ENCODE results near the gene SLC2A9. TPM values are rescaled to one million over a fixed set of nuclear protein-coding genes. Genes with fewer than 3 reads are reported as not detected.
A peak's percentile ranks its signal among the peaks of the same experiment; 100 is the strongest.

The SLC2A9 gene
- polyA plus RNA-seq, 4 donors = 8.5 to 11.3 (median 9.6) TPM

DNA sequence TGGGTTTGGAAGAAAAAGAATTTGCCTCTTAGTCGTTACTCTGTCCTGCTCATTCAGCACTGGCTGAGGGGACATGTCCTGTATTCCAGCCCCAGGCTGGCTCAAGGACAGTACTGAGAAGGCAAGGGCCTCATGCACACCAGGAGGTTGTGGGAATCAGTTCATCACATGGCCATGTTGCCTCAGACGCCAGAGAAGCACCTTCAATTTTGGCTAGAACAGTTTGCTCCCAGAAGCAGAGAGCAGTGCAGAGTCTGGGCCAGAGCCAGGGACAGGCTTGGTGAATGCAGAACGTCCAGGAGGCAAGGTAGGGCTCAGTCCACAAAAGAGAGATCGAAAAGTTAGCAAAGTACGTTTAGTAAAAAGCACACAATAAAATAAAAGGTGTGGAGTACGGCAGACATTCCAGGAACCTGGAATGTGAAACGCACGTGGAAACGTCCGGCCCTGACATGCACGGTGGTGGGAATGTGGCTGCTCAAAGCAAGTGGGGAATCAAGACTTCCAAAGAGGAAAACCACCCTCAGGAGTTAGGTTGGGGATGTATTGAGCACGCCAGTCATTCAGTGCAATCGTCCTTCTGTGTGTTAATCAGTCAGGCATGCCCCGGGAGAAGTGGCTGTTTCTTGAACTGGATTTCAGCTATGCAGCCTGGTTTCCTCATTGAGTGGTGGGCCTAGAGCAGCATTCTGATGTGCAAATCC lies 1.2 kb upstream of the SLC2A9 start:
- no peak for DNase-seq (ENCODE audit: low read depth in 4 of 4, low spot score in 2 of 4)

DNA sequence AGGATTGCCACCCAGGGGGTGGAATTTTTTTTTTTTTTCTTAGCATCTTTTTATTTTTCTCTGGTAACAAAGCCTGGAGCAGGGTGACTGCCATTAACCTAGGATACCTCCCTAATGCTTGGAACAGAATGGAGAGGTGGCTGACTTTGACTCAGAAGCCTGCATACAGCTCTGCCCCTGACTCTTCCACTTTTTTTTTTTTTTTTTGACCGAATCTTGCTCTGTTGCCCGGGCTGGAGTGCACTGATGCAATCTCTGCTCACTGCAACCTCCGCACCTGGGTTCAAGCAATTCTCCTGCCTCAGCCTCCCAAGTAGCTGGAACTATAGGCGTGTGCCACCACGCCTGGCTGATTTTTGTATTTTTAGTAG lies 341 bp upstream of the SLC2A9 start:
- DNase-seq (ENCODE audit: low read depth in 4 of 4, low spot score in 2 of 4) = no peak

DNA sequence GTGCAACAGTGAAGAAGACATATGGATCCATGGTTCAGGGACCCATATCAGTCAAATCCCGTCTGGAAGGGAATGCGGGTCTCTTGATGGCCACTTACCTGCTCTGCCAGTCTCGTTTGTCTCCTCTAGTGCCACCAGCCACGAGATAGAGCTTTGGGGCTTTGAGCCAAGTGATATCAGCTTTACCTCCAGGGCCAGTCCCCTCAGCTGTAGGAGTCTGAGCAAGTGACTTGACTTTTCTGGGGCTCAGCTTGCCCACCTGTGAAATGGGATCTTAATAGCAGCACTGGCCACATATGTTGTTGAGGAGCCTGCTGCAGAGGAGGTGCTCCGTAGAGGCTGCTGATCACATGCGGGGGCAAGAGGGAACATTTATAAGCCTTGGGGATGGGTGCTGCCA lies 1.2 kb downstream of the SLC2A9 start:
- no peak for DNase-seq (ENCODE audit: low read depth in 4 of 4, low spot score in 2 of 4)

DNA sequence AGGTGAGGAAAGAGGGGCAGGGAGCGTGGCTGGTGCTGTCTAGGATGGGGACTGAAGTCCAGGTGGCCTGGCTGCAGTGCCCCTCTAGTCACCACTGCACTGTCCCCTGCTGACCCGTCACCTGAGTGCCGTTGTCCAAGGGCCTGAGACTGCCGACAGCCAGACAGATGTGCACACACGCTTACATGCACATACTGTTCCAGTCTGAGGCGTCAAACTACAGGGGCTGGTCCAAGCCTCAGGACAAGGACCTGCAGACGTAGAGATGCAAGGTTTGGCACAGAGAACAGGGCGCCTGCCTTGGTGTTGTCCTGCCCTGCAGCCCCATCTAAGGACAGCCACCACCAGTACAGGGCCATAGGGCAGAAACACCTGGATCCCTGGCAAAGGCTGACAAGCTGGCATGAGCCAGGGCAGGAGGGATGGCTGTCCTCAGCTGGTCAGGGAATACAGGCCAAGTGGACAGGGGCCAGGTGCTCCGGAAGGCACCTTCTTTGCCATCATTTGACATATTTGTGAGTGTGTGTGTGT lies 1.7 kb downstream of the SLC2A9 start:
- DNase-seq (ENCODE audit: low read depth in 4 of 4, low spot score in 2 of 4) = no peak

DNA sequence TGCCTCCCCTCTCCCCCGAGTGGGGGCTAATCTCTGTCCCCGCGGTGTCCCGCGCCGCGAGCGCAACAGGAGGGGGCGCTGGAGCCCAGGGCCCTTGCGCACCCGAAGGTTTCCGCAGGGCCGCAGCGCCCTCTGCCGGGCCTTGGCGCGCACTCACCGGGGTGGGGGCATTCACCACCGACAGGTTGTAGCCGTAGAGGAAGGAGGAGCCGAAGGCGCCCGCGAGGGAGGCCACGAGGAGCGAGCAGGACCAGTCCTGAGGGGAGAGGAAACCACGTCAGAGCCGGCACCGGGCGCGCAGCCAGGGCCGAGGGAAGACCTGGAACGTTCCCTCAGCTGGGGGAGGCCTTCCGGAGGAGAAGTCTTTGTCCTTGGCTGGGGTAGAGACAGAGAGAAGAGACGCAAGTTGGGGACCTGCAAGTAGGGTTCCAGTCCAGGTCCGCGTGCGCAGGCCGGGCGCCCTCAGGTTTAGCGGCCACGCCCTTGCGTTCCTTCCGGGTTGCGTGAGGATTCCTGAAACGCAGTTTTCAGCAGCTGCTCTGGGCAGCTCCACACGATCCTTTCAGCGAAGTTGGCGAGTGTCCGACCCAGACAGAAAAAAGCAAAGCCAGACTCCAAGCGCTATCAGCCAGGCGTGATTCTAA lies 2.4 kb downstream of the SLC2A9 start:
- DNase-seq (ENCODE audit: low read depth in 4 of 4, low spot score in 2 of 4) = peak; percentile 74 to 86 (median 80)

DNA sequence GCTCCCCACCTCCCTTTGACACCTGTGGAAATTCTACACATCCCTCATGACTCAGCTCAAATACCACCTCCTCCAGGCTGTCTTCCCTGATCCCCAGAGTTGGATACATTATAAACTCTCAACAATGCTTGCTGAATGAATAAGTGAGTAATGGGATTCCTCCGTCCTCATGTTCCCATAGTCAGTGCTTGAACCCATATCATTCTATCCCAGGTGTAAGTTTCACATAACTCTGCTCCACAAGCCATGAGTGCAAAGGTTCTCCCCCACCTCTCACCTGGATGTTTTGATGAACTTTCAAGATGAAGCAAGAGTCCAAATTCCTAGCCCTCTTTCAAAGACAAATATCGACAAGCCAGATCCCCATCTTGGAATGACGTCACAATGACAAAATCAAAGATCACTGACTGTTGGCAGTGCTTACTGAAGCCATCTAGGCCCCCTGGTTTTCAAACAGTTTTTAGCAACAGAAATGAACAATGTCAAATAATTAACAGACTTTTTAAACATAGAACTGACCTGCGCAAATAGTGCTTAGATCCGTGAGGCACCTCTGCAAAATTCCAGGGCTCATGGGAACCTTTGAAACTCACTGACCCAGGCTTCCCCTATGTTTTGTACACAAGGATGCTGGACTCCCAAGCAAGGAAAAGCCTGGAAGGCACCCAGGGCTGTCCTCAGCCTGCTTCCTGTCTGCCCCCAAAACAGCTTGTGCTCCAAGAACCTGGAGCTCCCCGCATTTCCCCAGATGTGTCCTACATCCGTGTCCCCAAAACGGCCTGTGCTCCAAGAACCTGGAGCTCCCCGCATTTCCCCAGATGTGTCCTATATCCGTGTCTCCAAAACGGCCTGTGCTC lies 4.0 kb downstream of the SLC2A9 start:
- DNase-seq (ENCODE audit: low read depth in 4 of 4, low spot score in 2 of 4) = no peak

DNA sequence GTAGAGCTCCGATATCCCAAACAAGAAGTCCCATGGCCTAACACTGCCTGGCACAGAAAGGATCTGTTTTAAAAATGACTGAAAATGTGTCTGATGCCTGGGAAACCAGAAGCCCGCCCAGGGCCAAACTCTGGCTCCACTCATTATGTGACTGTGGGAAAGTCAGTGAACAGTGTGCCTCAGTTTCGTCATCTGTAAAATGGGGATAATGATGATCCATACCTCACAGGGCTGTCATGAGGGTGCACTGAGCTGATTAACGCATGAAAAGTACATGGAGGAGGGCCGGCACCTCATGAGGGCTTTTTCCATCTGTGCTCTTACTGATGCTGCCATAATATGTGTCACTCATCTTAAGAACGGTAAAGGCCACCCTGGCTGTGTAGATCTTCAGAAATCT lies 5.1 kb downstream of the SLC2A9 start:
- DNase-seq (ENCODE audit: low read depth in 4 of 4, low spot score in 2 of 4) = no peak

DNA sequence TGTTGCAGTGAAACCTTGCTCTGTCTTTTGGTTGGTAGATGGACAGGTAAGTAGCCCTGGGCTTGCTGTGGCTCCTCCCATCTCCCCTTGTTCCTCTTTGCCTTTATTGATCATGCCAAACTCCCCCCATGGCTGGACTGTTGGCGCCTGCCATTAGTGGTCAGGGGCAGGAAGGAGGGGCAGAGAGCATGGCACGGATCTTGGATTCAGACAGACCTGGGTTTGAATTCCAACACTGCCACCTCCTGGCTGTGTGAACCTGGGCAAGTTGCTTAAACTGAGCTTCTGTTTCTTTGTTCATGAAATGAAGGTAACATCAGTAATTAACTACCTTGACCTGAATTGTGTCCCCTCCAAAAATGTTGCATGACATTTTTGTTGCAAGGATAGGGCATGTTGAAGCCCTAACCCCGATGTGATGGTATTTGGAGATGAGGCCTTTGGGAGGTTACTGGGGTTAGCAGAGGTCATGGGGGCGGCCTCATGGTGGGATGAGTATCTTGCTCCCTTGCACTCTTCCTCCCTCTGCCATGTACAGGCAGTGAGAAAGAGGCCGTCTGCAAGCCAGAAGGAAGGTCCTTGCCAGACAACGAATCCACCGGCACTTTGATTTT lies 6.0 kb downstream of the SLC2A9 start:
- no peak for DNase-seq (ENCODE audit: low read depth in 4 of 4, low spot score in 2 of 4)

DNA sequence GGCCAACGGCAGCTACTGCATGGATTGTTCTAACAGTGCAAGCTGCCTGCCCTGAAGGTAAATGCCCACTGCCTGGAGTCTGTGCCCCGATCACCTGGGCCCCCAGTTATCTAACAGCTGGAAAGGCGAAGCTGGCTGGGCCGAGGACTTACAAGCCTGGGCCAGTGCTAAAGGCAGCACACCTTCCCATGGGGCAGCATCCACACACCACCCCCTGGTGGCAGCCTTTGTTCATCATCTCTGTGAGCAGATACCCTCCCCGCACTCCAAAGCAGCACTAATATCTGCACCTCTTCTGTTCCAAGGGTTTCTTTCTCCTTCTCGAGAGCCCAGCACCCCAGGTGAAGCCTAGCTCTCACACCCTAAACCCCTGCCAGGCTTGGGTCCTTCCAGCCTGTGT lies 7.6 kb downstream of the SLC2A9 start:
- no peak for DNase-seq (ENCODE audit: low read depth in 4 of 4, low spot score in 2 of 4)

DNA sequence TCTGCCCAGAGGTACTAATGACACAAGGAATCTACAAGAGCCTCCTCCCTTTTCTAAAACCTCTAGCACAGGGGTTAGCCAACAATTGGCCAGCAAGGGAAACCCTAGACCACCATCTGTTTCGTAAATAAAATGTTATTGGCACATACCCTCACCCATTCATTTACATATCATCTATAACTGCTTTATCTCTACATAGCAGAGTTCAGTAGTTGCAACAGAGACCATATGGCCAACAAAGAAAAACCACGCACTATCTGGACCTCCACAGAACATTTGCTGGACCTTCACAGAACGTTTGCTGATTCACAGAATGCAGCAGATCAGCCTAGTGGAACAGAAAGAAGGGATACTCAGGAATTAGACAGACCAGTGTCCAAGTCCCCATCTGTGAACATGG lies 9.4 kb downstream of the SLC2A9 start:
- no peak for DNase-seq (ENCODE audit: low read depth in 4 of 4, low spot score in 2 of 4)

DNA sequence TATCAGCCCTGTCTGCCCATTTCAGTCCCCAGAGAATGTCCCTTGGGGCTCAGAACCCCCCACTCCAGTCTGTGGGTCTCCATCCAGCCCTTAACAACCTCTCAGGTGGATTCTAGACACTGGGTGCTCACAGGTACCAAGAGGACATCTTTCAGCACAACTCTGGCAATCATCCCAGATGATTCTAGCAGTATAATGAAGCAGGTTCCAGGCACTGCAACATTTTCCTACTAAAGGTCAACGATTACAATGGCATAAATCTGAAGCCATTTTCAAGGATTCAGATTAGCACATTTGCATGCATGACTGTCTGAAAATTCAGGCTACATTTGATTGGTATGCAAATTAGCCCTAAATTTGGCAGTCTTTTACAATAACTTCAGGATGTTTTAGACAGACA lies 10.0 kb downstream of the SLC2A9 start:
- DNase-seq (ENCODE audit: low read depth in 4 of 4, low spot score in 2 of 4) = no peak

DNA sequence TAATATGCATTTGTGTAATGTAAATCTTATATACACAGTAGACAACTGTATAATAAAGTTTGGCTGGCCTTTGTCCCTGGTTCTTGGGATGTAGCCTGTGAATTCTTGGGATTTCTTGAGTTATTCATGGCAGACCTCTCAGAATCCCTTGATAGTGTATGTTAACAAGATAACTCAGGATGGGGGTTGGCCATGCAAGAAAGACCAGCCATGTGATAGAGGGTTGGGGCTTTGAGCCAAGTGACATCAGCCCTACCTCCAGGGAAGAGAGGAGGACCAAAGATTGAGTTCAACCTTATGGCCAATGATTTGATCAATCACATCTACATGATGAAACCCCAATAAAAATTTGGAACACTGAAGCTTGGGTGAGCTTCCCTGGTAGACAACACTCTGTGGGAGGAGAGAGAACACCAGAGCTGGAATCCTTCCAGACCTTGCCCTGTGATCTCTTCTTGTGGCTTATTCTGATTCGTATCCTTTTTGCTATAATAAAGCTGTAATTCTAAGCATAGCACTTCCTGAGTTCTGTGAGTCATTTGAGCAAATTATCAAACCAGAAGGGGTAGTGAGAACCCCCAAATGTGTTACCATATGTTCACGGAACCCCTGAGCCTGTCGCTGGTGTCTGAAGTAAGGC lies 11.3 kb downstream of the SLC2A9 start:
- DNase-seq (ENCODE audit: low read depth in 4 of 4, low spot score in 2 of 4) = no peak

DNA sequence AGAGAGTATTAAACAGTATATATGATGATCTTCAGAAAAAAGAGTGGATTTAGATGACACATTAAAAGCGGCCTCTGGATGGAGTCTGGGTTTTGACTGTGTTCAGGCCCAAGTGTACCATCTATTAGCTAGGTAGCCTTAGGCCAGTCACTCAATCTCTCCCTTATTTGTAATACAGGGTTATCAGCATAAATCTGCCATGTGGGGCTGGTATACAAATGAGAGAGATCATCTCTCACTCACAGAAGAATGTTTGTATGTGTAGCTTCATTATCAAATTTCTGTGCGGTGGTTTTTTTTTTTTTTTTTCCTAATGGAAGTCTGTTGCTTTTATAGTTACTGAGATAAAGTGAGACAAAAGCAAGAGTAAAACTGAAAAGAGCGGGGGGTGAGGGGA lies 12.7 kb downstream of the SLC2A9 start:
- DNase-seq (ENCODE audit: low read depth in 4 of 4, low spot score in 2 of 4) = no peak

DNA sequence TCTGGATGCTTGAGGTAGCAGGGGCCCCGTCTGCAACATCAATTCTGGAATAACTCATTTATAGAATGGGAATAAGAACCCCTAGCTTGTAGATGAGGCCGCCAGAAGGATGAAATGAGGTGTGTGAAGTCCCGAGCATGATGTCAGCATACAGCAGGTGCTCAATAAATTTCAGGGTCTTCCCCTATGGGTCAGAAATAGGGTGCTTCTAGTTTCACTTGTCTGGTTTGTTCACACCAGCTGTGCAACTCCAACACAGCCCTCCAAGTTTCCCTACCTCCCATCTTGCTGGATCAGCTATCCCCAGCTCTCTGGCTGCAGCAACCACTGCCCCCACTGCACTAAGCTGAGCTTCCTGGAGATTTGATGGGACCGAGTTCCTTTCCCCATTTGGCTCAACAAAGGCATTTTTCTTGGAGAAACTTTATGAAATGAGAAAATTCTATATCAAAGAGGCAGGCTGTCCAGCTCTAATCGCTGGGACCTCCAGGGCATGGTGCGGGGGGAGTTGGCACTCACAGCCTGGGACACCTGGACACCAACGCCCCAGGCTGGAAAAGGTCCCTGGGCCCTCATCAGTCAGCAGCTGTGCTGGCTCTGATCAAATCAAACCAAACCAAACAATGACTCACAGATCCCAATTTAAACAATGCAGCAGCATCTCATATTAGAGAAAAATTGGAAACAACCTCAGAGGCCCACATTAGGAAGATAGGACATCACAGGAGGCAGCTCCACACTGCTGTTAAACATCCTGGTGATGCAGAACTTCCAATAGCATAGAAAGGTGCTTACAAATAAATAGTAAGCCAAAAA lies 13.3 kb downstream of the SLC2A9 start:
- no peak for DNase-seq (ENCODE audit: low read depth in 4 of 4, low spot score in 2 of 4)

DNA sequence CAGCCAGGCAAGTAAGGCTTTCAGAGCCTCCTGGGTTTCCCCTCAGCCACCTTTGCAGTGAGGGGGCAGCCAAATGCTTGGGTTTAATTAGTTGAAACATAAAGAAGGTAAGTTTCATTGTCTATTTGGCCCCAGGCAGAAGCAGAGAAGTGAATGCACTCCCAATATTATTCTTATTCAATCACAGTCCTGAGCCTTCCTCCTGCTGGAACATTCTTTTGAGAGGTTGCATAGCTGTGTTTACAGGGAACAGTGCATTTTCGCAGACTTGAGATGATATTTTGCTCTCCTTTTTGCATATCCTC lies 13.9 kb downstream of the SLC2A9 start:
- DNase-seq (ENCODE audit: low read depth in 4 of 4, low spot score in 2 of 4) = no peak

DNA sequence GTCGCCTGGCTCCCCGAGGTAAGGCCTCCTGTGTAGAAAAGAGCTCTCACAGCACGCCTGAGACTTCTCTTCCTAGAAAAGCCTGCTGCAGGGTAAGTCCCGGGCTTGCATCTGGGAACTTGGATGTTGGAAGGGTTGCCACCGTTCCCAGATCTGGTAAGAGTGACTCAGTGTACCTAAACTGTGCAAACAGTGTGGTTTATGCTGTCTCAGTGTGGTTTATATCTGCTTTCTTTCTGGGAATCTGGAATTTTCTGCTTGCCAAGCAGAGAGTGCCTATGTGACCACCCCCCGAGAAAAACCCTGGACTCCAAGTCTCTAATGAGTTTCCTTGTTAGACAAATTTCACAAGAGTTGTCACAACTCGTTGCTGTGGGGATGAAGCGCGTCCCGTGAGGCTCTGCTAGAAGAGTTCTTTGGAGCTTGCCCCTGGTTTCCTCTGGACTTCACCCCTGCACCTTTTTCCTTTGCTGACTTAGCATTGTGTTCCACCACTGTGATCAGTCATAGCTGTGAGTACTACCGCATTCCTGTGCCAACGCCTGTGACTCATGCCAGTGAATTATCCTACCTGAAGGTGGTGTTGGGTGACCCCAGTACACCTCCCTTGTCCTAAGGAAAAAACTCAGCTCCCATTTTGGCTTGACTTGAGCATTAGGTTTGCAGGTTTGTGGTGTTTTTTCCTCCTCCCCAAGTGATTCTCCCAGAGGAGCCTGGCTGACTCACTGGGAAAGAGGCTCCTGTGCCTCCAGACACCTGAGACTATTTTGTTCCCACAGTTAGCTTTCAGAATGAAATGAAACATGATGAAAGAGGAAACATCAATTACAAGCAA lies 14.5 kb downstream of the SLC2A9 start:
- no peak for DNase-seq (ENCODE audit: low read depth in 4 of 4, low spot score in 2 of 4)

DNA sequence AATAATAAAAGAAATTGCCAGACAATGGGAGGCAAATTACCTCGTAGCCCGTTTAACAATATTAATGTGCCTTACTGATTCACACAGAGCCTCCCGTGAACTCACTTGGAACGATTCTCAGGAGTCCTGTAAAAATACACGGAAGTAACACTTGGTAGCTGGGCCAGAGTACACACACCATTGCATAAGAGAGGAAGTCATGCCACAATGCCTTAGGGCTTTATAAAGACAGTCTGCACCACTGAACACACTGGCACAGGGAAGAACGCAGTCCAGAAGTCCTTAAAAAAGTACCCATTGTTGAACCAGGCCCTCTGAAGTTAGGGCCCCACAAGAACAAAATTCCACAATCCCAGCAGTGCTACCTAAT lies 15.1 kb downstream of the SLC2A9 start:
- peak in 1 of 4 donors; percentile 33 for DNase-seq (ENCODE audit: low read depth in 4 of 4, low spot score in 2 of 4)

DNA sequence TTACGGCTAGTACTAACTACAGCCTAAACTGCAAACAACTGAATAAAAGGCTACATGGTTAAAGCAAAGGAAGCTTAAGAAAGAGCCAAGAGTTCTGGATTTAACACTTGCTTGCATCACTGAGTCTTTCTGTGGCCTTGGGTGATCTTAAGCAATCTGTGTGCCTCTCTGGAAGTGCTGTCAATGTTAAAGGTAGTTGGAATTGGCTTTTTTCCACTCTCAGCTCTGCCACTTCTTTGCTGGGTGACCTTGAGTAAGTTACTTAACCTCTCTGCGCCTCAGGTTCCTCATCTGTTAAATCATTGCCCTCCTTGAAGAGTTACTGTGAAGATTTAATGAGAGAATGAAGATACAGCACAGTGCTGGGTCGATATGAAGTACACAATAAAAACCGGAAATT lies 15.7 kb downstream of the SLC2A9 start:
- DNase-seq (ENCODE audit: low read depth in 4 of 4, low spot score in 2 of 4) = no peak

DNA sequence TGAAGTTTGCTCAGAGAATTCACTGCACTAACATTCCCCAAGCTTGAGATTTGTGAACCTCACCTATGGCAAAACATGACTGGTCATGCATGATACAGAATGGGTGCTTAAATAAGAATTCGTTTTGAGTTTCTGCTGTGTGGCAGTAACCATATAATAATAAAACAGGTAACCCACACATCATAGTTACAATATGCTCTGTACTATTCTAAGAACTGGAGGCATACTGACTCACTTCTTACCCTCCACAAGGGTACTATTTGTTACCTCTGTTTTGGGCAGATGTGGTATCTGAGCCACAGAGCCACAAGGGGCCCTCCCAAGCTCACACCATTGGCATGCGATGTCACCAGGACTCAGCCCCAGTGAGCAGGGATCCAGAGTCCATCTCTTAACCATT lies 17.6 kb downstream of the SLC2A9 start:
- DNase-seq (ENCODE audit: low read depth in 4 of 4, low spot score in 2 of 4) = no peak

Measured in left renal cortex interstitium (tissue), 4 donors.